Gastrocnemius medialis (tissue), 4 donors: ENCODE measurements around the gene IGFBP2. TPM values are rescaled to one million over a fixed set of nuclear protein-coding genes. Genes with fewer than 3 reads are reported as not detected.

Experiments used
- ATAC-seq, 2 donors: fragments of 150-250 bp; one replicate each; pipeline ENCODE4 v1.9.1; 2016
- DNase-seq, 2 donors: peaks; one replicate each; pipeline ENCODE4 v3.0.0-alpha.2; 2019
- H3K27ac ChIP-seq, 4 donors: fragments of 200-600 bp; sonication (generic); 1 replicate in 1 of 4; 2 replicates in 3 of 4; pipeline ENCODE4 v1.5.1; 2016 to 2018; ENCODE audit warnings: mild to moderate bottlenecking in 2 of 4, moderate library complexity in 1 of 4
- H3K27me3 ChIP-seq, 3 donors: fragments of 200-600 bp; sonication (generic) in 2 of 3; 1 replicate in 1 of 3; 2 replicates in 2 of 3; pipeline versions ENCODE4 v1.5.1 to v1.6.0; 2016 to 2019; ENCODE audit warnings: mild to moderate bottlenecking in 1 of 3, moderate library complexity in 1 of 3
- H3K36me3 ChIP-seq, 2 donors: fragments of 200-600 bp; sonication (generic) in 1 of 2; one replicate each; pipeline ENCODE4 v1.5.1; 2017 to 2018
- H3K4me1 ChIP-seq, 2 donors: fragments of 200-600 bp; sonication (generic) in 1 of 2; one replicate each; pipeline ENCODE4 v1.5.1; 2016 to 2017; ENCODE audit warnings: mild to moderate bottlenecking in 2 of 2
- H3K4me3 ChIP-seq, 4 donors: fragments of 200-600 bp; sonication (generic) in 3 of 4; 1 replicate in 1 of 4; 2 replicates in 3 of 4; pipeline ENCODE4 v1.5.1; 2016 to 2019; ENCODE audit warnings: mild to moderate bottlenecking in 2 of 4
- H3K9me3 ChIP-seq, 3 donors: fragments of 200-600 bp; sonication (generic) in 2 of 3; 1 replicate in 1 of 3; 2 replicates in 2 of 3; pipeline ENCODE4 v1.5.1; 2016 to 2019
- CTCF ChIP-seq, 5 experiments: fragments of 450-650 bp in 3 of 5; fragments of 200-600 bp in 2 of 5; sonication (generic) in 2 of 5; IDR thresholded peaks in 4 of 5; conservative IDR thresholded peaks in 1 of 5; 1 replicate in 4 of 5; 2 replicates in 1 of 5; pipeline ENCODE4 v1.5.1; 2016 to 2019; ENCODE audit warnings: antibody characterized with exemption in 5 of 5, mild to moderate bottlenecking in 3 of 5, moderate library complexity in 3 of 5
- POLR2A ChIP-seq, 2 donors: fragments of 450-650 bp; IDR thresholded peaks; one replicate each; pipeline ENCODE4 v1.6.1; 2017; ENCODE audit warnings: antibody characterized with exemption in 2 of 2, mild to moderate bottlenecking in 2 of 2, moderate library complexity in 2 of 2
- in situ Hi-C, 4 donors: fragments of 200-750 bp; cut with MboI; loops; one replicate each; pipeline versions ENCODE4 v1.15.0 to v1.8.0; 2017; ENCODE audit warnings: low sequenced_read_pairs in 4 of 4
- intact Hi-C: fragments of 100-400 bp; cut with DNase I; formaldehyde crosslinking; loops from one replicate; pipeline ENCODE4 v1.15.1; 2023; ENCODE audit warnings: low total_unique reads
- total RNA-seq, 4 donors: library from RNA; depleted of rRNA; stranded (reverse); fragments of >200 nt; gene quantifications; one replicate each; pipeline versions ENCODE4 v1.1.0 to v1.2.3, GENCODE V29; 2016

The IGFBP2 gene
- total RNA-seq, 4 donors from 2014 or later, result 14.3 to 44.4 (median 23.6) TPM

GRCh38 chr2:216643986-216644659, 10.9 kb downstream of the IGFBP2 start:
- in situ Hi-C loops (no loop called here), intact Hi-C loops (no loop called here)
- Histone ChIP-seq H3K4me3 (no peak overlapping the region), H3K27me3 (no peaks in the 10 kb centered on the region), H3K36me3 (no peaks in the 10 kb centered on the region), H3K27ac (peak overlapping the region; percentile 0 to 62 (median 32)), H3K9me3 (no peaks in the 10 kb centered on the region), H3K4me1 (no peaks in the 10 kb centered on the region)
- ATAC-seq (no peak), DNase-seq (no peak)
- TF ChIP-seq POLR2A (IDR thresholded peaks at IDR 0.05), result no peak
- TF ChIP-seq CTCF (IDR thresholded peaks at IDR 0.05 in 4 of 5, conservative IDR thresholded peaks at IDR 0.05 in 1 of 5), result no peak

- peak in 1 of 2 donors; percentile 52 for ATAC-seq
- Histone ChIP-seq H3K27ac (peak overlapping the region; percentile 0 to 51 (median 32)), H3K4me3 (no peak overlapping the region), H3K9me3 (no peaks in the 10 kb centered on the region), H3K36me3 (no peaks in the 10 kb centered on the region), H3K27me3 (no peaks in the 10 kb centered on the region), H3K4me1 (no peaks in the 10 kb centered on the region)
- in situ Hi-C loops, result no loop called here
- no peak for DNase-seq
- intact Hi-C loops, result no loop called here
- TF ChIP-seq CTCF (IDR thresholded peaks at IDR 0.05 in 4 of 5, conservative IDR thresholded peaks at IDR 0.05 in 1 of 5), result no peak
- TF ChIP-seq POLR2A (IDR thresholded peaks at IDR 0.05), result no peak
Measured at GRCh38 chr2:216644842-216645635, 11.8 kb downstream of the IGFBP2 start.

- H3K9me3 ChIP-seq, result no peaks in the 10 kb centered on the region
- no peaks in the 10 kb centered on the region for H3K36me3 ChIP-seq
- ATAC-seq (no peak), DNase-seq (no peak)
- no peak overlapping the region for H3K4me3 ChIP-seq
- no peak overlapping the region for H3K27ac ChIP-seq
- in situ Hi-C loops, result no loop called here
- TF ChIP-seq POLR2A (IDR thresholded peaks at IDR 0.05) (no peak), CTCF (IDR thresholded peaks at IDR 0.05 in 4 of 5, conservative IDR thresholded peaks at IDR 0.05 in 1 of 5) (no peak)
- no peaks in the 10 kb centered on the region for H3K4me1 ChIP-seq
- H3K27me3 ChIP-seq, result no peaks in the 10 kb centered on the region
- intact Hi-C loops, result no loop called here
Measured at GRCh38 chr2:216645636-216645950, 12.4 kb downstream of the IGFBP2 start.

GRCh38 chr2:216646116-216646515, 12.9 kb downstream of the IGFBP2 start:
- H3K4me1 ChIP-seq, result no peaks in the 10 kb centered on the region
- no peak for DNase-seq
- intact Hi-C loops, result no loop called here
- no peaks in the 10 kb centered on the region for H3K27me3 ChIP-seq
- TF ChIP-seq POLR2A (IDR thresholded peaks at IDR 0.05) (no peak), CTCF (IDR thresholded peaks at IDR 0.05 in 4 of 5, conservative IDR thresholded peaks at IDR 0.05 in 1 of 5) (no peak)
- no peak overlapping the region for H3K27ac ChIP-seq
- in situ Hi-C loops, result no loop called here
- no peaks in the 10 kb centered on the region for H3K36me3 ChIP-seq
- ATAC-seq, result no peak
- no peak overlapping the region for H3K4me3 ChIP-seq
- H3K9me3 ChIP-seq, result no peaks in the 10 kb centered on the region
